Measurements from ENCODE around the gene LCNL1.

GRCh38 chr9:136939431-136939995 lies 43.3 kb upstream of the LCNL1 start:
- no peak for TF ChIP-seq CTCF (IDR thresholded peaks at IDR 0.05)
- TF ChIP-seq POLR2A (IDR thresholded peaks at IDR 0.05): no peak
